ENCODE data around the gene PSMD8. TPM values are rescaled to one million over a fixed set of nuclear protein-coding genes. Genes with fewer than 3 reads are reported as not detected.

The PSMD8 gene
- total RNA-seq = 100 to 1,000 TPM in 3 of 7 donors, 10 to 100 TPM in 4; 59.1 to 125 (median 85.3) TPM
- 100 to 1,000 TPM in 1 of 2 donors, 10 to 100 TPM in 1; 81.5 to 129 TPM for polyA plus RNA-seq
- long read RNA-seq, donor 1, transcript PSMD8-206 (5 exons, 853 nt) = minor isoform, 5 of 304 reads
- long read RNA-seq, donor 1, transcript PSMD8-201 (7 exons, 1,553 nt) = major isoform, 271 of 304 reads
- long read RNA-seq, donor 1, transcript PSMD8-208 (6 exons, 771 nt) = minor isoform, 15 of 304 reads
- long read RNA-seq, donor 1, partial matches to known transcripts = 5 of 304 reads
- long read RNA-seq, donor 1, other reads (novel, unspliced or antisense) = 7 of 304 reads
- long read RNA-seq, donor 2, transcript PSMD8-201 (7 exons, 1,553 nt) = major isoform, 130 of 180 reads
- long read RNA-seq, donor 2, partial matches to known transcripts = 45 of 180 reads
- long read RNA-seq, donor 2, other reads (novel, unspliced or antisense) = 0 of 180 reads
- long read RNA-seq, donor 3, transcript PSMD8-201 (7 exons, 1,553 nt) = major isoform, 122 of 139 reads
- long read RNA-seq, donor 3, partial matches to known transcripts = 11 of 139 reads
- long read RNA-seq, donor 3, other reads (novel, unspliced or antisense) = 2 of 139 reads

DNA sequence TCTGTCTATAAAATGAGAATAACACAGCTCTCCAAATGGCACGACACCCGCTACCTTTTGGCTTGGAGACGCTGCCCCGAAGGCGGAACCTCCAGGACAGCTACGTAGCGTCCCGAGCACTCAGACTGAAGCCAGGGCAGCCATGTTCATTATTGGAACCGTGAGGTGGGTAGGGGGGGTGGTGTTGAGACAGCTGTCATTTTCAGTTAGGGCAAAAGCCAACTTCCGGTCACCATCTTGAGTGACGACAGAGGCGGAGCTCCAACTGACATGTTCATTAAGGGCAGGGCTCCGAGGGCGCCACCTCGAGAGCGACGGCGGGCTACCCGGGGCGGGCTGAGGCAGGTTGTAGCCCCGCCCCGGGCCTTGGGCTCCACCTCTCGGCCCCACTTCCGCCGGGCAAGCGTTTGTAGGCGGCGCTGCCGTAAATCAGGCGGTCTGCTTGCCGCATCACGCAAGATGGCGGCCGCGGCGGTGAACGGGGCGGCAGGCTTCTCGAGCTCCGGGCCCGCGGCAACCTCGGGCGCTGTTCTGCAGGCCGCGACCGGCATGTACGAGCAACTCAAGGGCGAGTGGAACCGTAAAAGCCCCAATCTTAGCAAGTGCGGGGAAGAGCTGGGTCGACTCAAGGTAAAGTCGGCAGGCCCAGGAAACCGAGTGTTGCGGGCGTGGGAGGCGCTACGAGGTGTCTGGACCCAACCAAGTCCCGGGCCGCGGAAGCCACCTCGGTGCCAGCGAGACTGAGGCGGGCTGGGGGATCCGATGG is at the start of gene PSMD8:
PSMD8 (plus strand) TSS at position 240 of the 766 bp plus-strand sequence; CDS start at position 271, 31 bp downstream.
- peak; percentile 97 to 98 (median 98) for DNase-seq
- Histone ChIP-seq H3K27me3 (no peaks in the 10 kb centered on the region), H3K4me1 (ENCODE audit: insufficient read depth) (peaks cover 15% of the 10 kb centered on the region), H3K36me3 (no peaks in the 10 kb centered on the region), H3K27ac (peak within 1 kb of the TSS; percentile 0 to 59), H3K4me3 (peak within 1 kb of the TSS; percentile 70), H3K9me3 (no peaks in the 10 kb centered on the region)
- peak; percentile 88 for TF ChIP-seq POLR2A (IDR thresholded peaks at IDR 0.05)
- TF ChIP-seq CTCF (IDR thresholded peaks at IDR 0.05) = peak in 1 of 3 donors; percentile 20
- peak; percentile 67 for TF ChIP-seq EP300 (IDR thresholded peaks at IDR 0.05)
- intact Hi-C loops (cut with DNase I) = loop anchor here in 1 of 4 donors (5.0 kb wide), 1 partner anchor 37 kb away; the partner anchor contains the start of gene CATSPERG
- 0 to 1% (median 0%) methylated on average over 65 of the region's 65 CpGs for WGBS, 3 donors

- Histone ChIP-seq H3K4me3 (no peak overlapping the region), H3K9me3 (no peaks in the 10 kb centered on the region), H3K36me3 (no peaks in the 10 kb centered on the region), H3K27me3 (no peaks in the 10 kb centered on the region), H3K27ac (no peak overlapping the region), H3K4me1 (ENCODE audit: insufficient read depth) (peaks cover 9% of the 10 kb centered on the region)
- TF ChIP-seq CTCF (IDR thresholded peaks at IDR 0.05) = no peak
- no peak for TF ChIP-seq EP300 (IDR thresholded peaks at IDR 0.05)
- TF ChIP-seq POLR2A (IDR thresholded peaks at IDR 0.05) = no peak
- intact Hi-C loops (cut with DNase I) = loop anchor here in 1 of 4 donors (10.0 kb wide), 1 partner anchor 182 kb away; no protein-coding TSS in a partner anchor
- WGBS, 3 donors = 93 to 94% (median 93%) methylated on average over 22 of the region's 22 CpGs
- DNase-seq = no peak
These were observed 47.8 kb upstream of the PSMD8 start for GRCh38 chr19:38326591-38326990.

- no peak overlapping the region for H3K4me3 ChIP-seq
- TF ChIP-seq EP300 (IDR thresholded peaks at IDR 0.05) = no peak
- TF ChIP-seq POLR2A (IDR thresholded peaks at IDR 0.05) = no peak
- TF ChIP-seq CTCF (IDR thresholded peaks at IDR 0.05) = no peak
- DNase-seq = no peak
- no peaks in the 10 kb centered on the region for H3K4me1 ChIP-seq (ENCODE audit: insufficient read depth)
- H3K9me3 ChIP-seq = no peaks in the 10 kb centered on the region
- no peak overlapping the region for H3K27ac ChIP-seq
- H3K36me3 ChIP-seq = no peaks in the 10 kb centered on the region
- H3K27me3 ChIP-seq = no peaks in the 10 kb centered on the region
- WGBS, 3 donors = 92 to 96% (median 94%) methylated on average over 7 of the region's 7 CpGs
- intact Hi-C loops (cut with DNase I) = loop anchor here in 3 of 4 donors (5.0 to 10.0 kb wide), 3 partner anchors 82 to 185 kb away; no protein-coding TSS in a partner anchor
These were observed 44.7 kb upstream of the PSMD8 start for GRCh38 chr19:38329651-38330050.

DNA sequence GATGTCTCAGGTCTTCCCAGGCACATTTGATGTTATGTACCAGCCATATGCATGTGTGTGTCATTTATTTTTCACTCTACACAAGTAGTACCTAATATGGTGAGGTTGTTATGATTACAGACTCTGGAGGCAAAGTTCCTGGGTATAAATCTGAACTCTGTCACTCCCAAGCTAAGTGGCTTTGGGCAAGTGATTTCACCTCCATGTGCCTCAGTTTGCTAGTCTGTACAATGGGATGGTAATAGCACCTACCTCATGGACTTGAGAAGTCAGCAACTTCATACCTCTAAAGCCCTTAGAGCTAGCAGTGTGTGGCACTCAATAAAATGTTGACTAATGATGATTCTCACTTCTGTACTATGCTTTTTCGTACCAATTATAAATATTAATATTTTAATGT is 42.6 kb upstream of the PSMD8 start:
- no peak for TF ChIP-seq POLR2A (IDR thresholded peaks at IDR 0.05)
- TF ChIP-seq CTCF (IDR thresholded peaks at IDR 0.05) = no peak
- TF ChIP-seq EP300 (IDR thresholded peaks at IDR 0.05) = no peak
- WGBS, 3 donors = 88 to 92% (median 91%) methylated on average over 1 of the region's 1 CpG
- Histone ChIP-seq H3K27me3 (no peaks in the 10 kb centered on the region), H3K9me3 (no peaks in the 10 kb centered on the region), H3K36me3 (no peaks in the 10 kb centered on the region), H3K4me3 (no peak overlapping the region), H3K4me1 (ENCODE audit: insufficient read depth) (peaks cover 2% of the 10 kb centered on the region), H3K27ac (no peak overlapping the region)
- DNase-seq = no peak
- intact Hi-C loops (cut with DNase I) = loop anchor here in 3 of 4 donors (5.0 to 10.0 kb wide), 3 partner anchors 84 to 187 kb away; no protein-coding TSS in a partner anchor
